NCI-H524 (cell line): Measurements from ENCODE around the gene TMEM151B.

ENCODE experiments used
- DNase-seq, 2 experiments: peaks; one replicate each; lab custom pipeline; 2025; lab: John Stamatoyannopoulos, UW

TMEM151B gene

DNA sequence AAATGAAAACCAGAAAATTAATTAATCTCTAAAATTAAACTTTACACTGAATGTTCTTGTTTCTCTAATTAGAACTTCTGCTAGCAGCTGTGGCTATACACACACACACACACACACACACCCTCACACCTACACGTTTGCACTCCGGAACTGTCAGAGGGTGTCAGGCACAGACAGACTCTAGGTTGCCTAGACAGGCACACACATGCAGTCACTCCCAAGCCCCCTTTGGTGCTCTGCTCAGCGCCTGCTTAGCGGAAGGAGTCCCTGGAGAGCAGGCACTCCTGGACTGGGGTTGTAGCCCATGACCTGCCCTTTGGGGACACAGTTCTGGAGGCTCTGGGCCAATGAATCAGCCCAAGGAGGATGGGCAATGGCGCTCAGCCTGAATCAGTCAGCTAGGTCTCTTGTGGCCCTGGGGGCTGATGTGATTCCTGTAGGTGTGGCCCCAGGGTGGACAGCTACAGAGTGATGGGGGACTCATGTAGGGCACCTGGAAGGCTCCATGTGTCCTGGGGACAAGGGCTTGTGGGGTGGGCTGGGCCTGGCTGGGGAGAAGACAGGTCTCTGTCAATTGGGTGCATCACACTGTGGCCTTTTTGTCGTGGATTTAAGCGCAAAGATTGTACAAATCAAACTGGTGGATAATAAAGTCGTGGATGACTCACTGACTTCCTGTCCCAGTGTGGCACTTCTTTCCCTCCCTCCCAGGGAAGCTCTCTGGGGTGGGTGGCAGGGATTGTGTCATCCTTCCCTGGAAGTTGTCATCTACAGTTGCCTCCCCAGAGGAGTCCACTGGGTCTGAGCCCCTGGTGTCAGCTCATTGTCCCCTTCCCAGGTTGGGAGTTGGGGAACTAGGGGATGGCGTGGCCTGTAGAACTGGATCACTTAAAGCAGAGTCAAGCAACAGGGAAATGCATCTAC is 8.8 kb downstream of the TMEM151B start:
- DNase-seq, result no peak

DNA sequence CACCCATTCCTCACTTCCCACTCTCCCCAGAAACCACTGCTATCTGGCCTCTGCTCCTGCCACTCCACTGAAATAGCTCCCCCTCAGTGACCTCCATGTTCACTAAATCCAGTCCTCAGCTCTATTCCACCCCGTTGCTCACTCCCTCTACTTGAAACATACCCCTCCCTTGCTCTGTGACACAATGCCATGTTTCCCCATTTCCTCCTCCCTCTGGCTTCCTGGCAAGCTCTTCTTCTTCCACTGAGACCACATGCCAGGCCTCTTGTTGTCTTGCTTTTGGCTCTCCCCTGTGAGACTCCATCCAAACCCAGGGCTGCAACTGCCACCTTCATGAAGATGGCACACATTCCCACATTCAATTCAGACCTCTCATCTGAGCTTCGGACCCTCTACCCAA is 13.9 kb downstream of the TMEM151B start:
- DNase-seq, result no peak

DNA sequence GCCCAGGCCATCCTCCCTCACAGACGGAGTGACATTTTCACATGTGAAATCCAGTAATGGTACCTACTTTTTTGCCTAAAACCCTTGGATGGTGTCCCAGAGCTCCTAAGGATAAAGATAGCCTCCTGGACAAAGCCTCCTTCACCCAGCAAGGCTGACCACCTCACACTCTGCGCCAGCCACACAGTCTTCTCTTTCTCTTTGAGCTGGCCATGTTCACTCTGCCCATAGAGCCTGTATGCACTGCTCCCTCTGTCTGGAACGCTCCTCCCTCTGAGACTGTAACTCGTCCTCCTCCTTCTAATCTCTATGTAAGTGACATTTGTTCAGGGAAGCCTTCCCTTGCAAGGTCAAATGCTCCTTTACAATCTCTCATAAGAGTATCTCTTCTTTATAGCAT is 14.6 kb downstream of the TMEM151B start:
- DNase-seq, result no peak

DNA sequence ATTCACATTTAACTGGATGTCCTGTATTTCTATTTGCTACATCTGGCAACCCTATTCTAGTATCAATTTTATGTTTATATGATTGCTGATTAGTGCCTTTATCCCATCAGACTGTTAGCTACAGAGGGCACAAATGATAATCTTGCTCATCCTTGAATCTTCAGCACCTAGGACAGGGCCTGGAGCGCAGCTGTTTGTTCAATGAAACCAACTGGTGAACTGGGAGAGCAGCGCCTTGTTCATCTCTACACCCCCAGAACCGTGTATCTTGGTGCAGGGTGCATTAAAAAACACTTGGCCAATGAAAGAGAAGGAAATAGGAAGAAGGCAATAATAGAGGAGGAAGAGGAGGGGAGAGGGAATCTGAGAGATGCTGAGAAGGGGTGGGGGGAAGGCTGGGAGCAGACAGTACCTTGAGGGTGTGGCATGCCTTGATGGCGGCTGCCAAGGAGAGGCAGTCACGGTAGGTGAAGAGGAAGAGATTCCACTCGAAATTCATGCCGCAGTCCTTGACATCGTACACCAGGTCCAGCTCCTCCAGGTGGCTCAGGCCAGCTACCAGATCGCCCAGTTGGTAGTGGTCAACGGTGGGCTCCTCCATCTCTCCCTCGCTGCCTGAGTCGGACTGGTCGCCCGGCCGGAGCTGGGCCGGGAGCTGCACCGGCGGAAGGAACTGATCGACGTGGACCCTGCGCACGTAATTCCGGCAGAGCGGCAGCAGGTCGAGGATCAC is 15.5 kb downstream of the TMEM151B start:
- no peak for DNase-seq

DNA sequence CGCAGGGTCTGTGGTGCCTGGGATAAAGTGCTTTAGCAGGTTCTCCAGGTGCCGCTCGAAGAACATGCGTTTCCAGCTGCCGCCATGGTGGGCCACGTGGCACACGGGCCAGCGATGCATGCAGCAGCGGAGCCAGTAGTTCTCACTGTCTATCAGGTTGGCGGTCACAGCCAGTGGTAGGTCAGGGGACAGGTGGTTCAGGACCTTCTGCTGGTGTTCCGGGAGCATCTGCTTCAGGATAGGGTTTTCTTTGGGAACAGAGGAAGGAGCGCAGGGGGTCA is 16.0 kb downstream of the TMEM151B start:
- no peak for DNase-seq

DNA sequence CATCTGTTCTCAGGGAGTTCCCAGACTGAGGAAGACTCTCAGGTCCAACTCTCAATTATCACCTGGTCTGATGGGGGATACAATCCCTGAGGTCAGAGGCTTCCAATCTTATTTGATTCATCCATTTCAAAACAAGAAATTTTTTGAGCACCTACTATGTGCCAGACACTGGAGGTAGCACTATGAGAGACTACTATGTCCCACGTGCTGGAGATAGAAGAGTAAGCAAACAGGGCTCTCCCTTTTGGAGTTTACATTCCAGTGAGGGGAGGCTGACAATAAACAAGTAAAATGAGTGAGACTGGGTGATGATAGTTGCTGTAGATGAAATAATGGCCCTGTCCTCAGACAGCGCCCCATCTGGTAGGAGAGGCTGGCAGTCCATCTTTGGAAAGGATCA is 16.5 kb downstream of the TMEM151B start:
- DNase-seq, result no peak

DNA sequence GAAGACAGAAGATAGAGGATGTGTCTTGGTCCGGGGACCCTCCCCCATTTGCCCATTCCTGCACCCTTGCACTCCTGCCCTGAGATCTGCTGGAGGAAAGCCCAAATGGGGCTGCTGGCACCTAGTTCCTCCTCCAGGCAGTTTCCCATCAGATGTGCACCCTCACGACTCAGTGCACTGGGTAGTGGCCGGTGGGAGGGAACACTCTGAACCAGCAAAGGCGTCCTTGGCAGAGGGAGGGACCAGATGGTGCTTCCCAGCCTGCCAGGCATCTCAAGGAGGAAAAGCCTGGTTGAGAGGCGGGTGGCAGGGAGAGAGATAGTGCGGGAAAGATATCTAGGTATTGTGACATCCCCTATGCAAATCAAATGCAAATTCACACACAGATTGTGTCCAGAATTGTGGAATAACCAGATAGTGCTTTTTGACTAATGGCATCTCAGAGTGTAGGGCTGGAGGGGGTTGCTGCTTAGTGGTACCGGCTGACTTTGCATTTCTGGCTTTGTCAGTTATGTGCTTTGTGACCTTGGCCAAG is 19.5 kb downstream of the TMEM151B start:
- peak; percentile 93 to 94 for DNase-seq

DNA sequence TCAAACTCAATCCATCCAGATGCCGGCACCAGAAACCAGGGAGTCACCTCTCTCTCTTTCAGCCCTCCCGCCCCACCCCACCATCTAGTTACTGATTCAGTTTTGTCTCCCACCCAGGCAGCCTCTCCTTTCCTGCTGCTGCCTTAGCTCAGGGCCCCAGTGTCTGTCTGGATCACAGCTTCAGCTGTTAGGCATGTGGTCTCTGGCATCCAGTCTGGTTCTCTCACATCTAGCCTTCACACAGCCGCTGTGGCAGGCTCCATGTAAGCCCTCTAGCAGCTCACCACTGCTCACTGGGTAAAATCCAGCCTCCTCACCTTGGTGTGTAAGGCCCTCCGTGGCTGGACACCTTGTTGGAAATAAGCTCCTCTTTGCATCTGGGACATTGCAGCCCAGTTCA is 21.6 kb downstream of the TMEM151B start:
- DNase-seq, result no peak

DNA sequence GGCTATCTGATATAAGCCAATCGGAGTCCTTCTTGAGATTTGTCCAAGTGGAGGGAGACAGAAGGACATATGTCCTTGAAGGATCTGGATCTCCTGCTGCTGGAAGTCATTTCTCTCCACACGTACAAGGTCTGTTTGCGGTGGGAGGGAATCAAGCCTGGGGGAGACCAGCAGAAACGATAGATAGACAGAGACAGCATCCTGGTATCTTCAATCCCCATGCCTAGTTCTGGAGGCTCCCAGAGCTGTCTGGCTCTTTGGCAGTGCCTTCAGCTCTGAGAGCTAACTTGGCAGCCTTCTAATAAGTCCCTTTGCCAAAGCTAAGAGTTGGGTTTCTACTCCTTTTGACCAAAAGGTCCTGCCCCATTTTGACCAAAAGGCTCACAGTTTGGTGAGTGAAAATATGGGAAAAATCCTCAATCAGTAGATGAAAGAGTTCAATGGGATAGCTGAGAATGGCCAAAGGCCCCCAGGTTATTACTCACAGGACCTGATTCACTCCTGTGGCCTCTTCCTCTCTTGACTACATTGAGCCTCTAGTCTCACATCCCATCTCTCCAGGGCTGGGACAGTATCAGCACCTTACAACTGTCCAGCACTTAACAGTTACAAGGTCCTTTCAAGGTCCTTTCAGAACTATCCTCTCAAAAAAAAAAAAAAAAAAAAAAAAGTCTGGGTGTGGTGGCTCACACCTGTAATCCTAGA is 22.6 kb downstream of the TMEM151B start:
- no peak for DNase-seq

DNA sequence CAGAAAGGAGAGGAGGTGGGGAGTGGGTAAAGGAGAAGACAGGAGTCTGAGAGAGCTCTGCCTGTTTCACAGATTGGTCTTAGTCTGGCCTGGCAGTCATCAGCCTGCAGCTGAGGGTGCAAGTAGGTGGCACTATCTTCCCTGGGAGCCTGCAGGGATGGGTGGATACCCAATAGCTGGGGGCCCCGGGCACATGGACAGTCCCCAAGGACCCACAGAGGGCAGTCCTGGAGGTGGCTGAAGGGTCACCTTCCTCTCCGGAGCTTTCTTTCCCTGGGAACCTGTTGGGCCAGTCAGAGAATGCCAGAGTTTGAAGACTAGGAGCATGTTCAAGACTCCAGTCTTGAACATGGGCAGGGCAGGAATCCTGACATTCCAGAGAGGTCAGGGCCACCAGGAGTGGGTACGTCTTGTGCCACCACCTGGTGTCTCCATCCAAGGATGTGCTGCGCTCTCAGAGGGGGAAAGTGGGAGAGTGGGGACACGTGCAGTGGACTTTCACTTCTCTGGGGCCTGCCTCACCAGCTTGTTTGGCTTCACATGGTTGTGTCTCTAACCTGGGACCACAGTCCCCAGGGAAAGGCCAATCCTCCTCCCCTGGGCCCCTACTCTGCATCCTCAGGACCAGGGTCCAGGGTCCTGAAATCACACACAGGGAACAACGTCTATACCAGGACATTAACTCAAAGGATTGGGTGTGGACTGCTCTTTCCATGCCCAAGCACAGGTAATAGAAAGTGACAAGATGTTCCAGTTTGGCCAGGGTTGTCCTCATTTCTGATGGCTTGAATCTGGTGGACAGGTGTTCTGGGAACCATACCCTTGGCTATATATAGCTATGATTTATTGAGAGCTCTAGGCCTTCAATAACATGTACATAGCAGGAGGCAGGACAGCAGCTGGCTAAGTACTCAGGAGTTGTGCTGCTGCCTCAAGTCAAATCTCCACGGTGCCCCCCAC is 24.9 kb downstream of the TMEM151B start:
- peak in 1 of 2 experiments; percentile 51 for DNase-seq

DNA sequence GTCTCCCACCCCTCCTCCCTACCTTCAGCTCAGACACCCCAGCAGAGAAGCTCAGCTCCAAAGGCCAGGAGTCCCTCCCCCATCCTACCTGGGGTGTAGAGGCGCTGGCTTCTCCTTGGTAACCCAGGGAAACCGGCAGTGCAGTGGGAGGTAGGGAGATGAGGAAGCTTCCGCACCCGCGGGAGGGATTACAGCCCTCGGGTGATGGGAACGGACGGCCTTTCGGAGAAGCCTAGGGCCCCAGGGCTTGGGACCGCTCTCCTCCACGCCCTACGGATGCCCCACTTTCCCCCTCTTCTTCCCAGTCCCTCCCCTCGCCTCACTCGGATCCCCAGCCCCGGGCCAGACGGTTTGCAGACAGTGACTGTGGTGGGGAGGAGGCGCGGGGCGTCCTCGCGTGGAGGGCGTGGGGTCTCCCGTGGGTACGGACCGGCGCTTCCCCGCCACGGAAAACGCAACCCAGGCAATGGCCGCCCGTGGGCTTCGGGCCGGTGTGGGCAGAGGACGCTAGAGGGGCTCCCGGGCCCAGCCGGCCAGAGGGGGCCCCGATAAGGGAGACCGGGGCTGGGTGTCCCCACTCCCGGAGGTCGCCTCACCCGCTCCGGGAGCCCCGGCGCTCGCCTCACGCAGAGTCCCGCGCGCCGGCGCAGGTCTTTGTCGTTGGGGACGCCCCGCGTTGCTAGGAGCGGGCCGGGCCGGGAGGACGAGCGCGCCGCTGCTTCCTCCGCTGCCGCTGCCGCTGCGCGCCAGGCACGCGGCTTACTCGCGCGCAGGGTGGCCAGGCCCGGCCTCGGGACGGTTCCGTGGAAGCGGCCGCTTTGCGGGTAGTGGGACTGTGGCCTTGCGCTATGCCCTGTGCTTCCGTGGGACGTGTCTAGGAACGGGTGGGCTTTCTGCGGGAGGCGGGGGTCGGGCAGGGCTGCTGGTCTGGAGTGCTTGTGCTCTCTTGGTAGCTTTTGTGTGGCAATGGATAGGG is 27.1 kb downstream of the TMEM151B start:
- DNase-seq, result peak in 1 of 2 experiments; percentile 17

DNA sequence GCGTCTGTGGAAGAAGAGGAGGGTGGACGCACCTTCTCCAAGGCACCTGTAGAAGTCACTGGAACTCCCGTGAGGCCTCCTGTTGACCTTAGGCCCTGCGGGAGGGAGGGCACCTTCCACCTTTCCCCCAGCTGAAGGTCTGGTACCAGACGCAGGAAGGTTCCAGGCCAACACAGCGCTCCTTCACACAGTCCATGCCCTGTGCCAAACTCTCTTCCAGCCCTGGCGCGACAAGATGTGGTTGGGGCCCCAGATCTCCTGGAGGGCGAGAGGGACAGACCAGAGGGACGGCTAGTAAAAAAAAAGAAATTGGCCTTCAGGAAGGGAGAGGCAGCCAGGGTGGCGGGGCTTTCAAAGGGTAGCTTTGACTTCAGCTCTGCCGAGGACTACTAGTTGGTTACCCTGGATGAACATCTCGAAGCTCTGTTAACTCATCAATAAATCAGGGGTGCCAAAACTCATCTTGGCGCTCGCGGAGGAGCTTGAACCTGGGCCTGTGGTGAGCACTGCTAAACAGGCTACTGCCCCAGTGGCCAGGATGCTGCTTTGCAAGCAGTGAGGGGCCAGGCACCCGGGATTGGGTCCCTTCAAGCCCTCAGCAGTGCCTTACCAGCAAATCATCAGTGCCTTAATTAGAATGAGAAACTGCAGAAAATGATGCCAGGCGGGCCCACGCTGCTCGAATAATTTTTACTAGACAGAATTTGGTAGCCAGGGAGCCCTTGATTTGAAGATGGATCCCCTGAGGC is 28.0 kb downstream of the TMEM151B start:
- DNase-seq, result no peak

DNA sequence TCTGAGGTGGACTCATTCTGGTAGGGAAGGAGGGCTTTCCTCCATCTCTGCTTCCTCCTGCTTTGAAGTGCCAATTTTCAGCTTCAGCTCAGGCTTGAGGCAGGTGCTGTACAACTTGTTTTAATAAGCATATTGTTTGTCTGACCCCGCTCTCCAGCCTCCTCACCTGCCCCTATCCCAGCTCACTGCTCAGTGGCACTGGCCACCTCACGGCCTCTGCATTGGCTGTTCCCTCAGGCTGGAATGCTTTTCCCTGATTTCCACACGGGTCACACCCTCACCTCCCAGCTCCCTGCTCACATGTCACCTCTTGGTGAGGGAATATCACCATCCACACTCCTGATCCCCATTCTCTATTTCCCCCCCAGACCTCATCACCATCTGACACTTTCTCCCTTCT is 28.6 kb downstream of the TMEM151B start:
- DNase-seq, result no peak

DNA sequence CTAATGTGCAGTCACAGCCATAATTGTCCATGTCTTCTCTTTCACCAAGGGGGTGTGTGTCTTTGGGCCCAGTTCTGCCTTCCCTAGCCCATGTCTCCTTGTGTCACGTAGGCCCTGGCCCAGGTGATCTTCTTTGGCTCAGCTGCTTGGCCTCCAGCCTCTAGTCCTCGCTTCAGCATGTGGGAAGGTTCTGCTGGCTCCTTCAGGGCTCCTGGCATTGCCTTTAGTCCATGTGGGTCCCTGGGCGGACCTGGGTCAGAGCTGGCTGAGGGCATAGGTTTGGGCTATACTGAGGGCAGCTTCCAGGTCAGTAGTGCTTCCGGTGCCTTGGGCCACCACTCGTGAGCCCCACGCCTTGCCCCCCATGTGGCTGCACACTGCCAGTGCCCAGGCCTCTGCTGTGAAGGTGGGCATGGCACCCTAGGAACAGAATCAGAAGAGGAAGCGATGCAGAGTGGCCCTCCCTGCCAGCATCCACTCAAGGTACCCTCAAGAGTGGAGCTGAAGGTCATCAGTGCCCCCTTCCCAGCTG is 30.1 kb downstream of the TMEM151B start:
- DNase-seq, result no peak

DNA sequence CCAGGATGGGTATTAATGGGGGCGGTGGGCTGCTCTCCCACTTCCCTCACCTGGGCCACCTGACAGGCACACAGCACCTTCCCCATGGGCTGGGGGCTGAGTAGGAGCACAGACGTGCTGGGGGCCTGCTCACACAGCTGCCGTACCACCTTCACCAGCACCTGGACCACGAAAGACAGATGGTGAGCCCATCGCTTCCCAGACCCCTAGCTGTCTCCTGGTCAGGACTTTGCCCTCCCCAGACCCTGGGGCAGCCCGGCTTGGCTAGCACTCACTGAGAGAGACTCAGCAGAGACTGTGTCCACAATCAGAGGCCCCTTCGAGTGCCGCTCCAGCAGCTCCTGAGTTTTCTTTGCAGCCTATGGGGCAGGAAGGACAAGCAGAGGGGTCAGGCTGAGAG is 30.9 kb downstream of the TMEM151B start:
- DNase-seq, result no peak

DNA sequence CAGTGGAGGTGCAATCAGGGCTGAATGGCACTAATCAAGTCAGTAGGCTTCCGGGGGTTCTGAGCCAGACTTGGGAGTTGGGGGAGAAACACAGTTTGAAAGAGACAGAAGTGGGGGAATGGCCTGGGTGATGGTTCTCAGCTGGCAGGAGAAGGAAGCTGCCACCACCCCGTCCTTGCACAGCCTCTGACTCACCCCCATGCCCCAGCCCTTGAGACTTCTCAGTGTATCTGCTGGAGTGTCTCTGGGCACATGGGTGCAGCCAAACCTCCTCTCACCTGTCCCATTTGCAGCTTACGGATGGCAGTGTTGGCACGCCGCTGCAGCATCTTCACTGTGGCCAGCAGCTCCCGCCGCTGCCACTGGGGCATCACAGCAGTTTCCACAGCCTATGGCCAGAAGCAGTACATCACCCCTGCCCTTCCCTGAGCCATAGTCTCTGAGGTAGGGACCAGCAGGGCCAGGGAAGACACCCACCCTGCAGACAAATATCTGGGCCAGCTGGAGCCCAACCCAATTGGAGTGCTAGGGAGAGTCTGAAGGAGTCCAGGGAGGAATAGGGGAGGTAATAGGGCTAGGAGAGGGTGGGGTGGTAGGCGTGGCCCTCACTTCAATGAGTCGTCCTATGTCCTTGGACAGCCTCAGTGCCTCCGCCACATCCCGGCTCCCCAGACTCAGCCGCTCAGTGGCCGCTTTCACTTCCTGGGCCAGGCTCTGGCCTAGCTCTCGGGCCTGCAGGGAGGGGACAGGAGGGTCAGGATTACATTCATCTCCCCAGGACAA is 31.7 kb downstream of the TMEM151B start:
- DNase-seq, result no peak

DNA sequence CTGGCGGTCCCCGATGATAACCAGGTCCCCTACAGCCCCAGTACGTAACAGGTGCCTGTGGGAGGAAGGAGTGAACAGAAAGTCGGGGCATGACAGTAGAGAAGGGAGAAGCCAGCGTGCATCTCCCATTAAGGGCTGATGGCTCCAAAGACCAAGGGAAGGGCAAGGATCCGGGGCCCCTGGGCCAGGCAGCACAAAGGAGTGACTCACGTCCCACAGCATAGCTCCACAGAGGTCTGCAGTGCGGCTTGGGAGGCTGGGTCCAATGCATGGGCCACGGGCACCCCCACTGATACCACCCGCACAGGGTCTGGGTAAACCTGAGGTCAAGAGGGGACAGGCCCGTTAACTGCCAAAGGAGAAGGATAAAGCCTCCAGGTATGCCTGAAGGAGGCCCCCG is 32.6 kb downstream of the TMEM151B start:
- no peak for DNase-seq

DNA sequence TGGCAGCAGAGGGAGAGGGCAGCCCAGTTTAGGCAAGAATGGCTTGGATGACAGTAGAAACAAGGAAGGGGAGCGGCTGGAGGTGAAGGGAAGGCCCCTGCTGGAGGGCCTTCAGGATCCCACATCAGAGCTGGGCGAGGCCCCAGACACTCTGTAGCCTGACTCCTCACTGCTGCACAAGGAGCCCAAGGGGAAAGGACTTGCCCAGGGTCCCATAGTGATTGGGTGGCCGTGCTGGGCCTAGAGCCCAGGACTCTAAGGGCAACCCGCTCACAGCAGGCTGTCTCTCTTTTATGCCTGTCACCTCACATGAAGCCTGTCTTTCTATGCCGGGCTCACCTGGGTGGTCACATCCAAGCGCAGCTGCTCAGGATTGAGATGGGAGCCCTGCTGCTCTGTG is 33.6 kb downstream of the TMEM151B start:
- no peak for DNase-seq
